Fibroblast of lung (primary cell): Measurements from ENCODE around the gene MUC6.

Experiments
- EZH2 ChIP-seq: IDR thresholded peaks from 2 replicates; pipeline ENCODE4 v1.5.1; 2012; ENCODE audit warnings: low read length, control low read depth, mild to moderate bottlenecking; ENCODE audit errors: missing control alignments
- TF ChIP-seq, protein P1 (sequence below), 2 donors: IDR thresholded peaks in 1 of 2; conservative IDR thresholded peaks in 1 of 2; 1 replicate in 1 of 2; 2 replicates in 1 of 2; pipeline ENCODE4 v1.5.1; 2011 to 2012; ENCODE audit warnings: low read length in 2 of 2, control low read depth in 1 of 2, inconsistent platforms in 1 of 2, low read depth in 1 of 2, mild to moderate bottlenecking in 1 of 2

DNA sequence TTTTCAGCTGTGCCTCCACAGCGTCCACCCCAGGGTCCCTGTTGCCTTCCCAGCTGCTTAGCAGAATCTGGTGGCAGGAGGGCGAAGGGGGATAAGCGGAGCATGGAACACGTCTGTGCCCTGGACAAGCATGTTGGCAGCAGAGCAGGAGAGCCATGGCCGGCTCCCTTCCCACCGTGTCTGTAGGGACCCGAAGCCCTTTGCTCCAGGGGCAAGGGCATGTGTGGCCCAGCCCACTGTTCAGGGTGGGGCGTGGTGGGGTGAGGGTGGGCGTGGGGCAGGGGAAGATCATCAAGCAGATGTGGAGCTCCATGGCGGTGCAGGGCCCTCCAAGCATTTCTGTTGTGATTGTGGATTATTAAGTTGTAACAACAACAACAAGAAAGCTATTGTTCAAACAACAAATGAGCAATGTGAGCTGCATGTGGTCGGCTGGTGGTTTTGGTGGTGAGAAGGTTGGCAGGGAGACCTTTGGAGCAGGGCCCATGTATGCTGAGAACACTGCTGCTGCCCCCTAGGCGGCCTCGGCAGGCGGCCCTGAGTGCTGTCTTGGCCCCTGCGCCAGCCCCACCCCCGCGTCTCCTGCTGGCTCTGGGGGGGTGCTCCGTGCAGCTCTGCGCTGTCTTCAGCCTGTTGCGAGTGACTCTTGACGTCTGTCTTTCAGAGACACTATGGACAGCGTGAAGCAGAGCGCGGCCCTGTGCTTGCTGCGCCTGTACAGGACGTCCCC is 59.9 kb downstream of the MUC6 start:
- TF ChIP-seq, protein P1, sequence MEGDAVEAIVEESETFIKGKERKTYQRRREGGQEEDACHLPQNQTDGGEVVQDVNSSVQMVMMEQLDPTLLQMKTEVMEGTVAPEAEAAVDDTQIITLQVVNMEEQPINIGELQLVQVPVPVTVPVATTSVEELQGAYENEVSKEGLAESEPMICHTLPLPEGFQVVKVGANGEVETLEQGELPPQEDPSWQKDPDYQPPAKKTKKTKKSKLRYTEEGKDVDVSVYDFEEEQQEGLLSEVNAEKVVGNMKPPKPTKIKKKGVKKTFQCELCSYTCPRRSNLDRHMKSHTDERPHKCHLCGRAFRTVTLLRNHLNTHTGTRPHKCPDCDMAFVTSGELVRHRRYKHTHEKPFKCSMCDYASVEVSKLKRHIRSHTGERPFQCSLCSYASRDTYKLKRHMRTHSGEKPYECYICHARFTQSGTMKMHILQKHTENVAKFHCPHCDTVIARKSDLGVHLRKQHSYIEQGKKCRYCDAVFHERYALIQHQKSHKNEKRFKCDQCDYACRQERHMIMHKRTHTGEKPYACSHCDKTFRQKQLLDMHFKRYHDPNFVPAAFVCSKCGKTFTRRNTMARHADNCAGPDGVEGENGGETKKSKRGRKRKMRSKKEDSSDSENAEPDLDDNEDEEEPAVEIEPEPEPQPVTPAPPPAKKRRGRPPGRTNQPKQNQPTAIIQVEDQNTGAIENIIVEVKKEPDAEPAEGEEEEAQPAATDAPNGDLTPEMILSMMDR (conservative IDR thresholded peaks at IDR 0.05 in 1 of 2, IDR thresholded peaks at IDR 0.05 in 1 of 2; ENCODE audit: low read depth in 1 of 2, low read length in 2 of 2): peak; percentile 8 to 10
- no peak for TF ChIP-seq EZH2
